A673 (cell line): Measurements from ENCODE around the gene KISS1R.
"Not testable (repeated sequence)": the region's sequence is repeated elsewhere in the genome, so short reads cannot be mapped to it uniquely, and the experiment has no call there.

Experiments used
- EZH2 ChIP-seq: fragments of 200-600 bp; sonication (generic); IDR thresholded peaks from 2 replicates; pipeline ENCODE4 v1.6.1; 2017; ENCODE audit warnings: borderline replicate concordance, low read depth, mild to moderate bottlenecking, mixed read lengths, antibody characterized with exemption, low read length; ENCODE audit not compliant: poor library complexity, severe bottlenecking
- TF ChIP-seq, protein P1 (sequence below): fragments of 300-800, 200-600 bp; sonication (generic); conservative IDR thresholded peaks from 2 replicates; pipeline ENCODE4 v1.5.1; 2017; ENCODE audit warnings: low read depth, mild to moderate bottlenecking, antibody characterized with exemption, low read length, moderate library complexity, mixed read lengths

DNA sequence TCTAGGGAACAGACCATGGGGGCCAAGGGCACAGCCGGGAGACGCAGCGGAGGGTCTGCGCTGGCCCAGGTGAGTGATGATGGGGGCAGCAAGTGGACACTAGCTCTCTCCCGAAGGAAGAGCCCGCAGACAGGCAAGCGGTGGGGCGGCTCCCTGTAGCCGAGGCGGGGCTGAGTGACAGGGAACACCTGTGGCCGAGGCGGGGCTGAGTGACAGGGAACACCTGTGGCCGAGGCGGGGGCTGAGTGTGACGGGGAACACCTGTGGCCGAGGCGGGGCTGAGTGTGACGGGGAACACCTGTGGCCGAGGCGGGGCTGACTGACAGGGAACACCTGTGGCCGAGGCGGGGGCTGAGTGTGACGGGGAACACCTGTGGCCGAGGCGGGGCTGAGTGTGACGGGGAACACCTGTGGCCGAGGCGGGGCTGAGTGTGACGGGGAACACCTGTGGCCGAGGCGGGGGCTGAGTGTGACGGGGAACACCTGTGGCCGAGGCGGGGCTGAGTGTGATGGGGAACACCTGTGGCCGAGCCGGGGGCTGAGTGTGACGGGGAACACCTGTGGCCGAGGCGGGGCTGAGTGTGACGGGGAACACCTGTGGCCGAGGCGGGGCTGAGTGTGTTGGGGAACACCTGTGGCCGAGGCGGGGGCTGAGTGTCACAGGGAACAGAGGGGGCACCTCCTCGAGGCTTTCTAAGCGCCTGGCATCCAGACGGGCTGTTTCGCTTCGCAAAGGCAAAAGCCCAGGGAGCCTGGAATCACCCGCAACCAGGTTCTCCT, 25.5 kb upstream of the KISS1R start:
- TF ChIP-seq, protein P1, sequence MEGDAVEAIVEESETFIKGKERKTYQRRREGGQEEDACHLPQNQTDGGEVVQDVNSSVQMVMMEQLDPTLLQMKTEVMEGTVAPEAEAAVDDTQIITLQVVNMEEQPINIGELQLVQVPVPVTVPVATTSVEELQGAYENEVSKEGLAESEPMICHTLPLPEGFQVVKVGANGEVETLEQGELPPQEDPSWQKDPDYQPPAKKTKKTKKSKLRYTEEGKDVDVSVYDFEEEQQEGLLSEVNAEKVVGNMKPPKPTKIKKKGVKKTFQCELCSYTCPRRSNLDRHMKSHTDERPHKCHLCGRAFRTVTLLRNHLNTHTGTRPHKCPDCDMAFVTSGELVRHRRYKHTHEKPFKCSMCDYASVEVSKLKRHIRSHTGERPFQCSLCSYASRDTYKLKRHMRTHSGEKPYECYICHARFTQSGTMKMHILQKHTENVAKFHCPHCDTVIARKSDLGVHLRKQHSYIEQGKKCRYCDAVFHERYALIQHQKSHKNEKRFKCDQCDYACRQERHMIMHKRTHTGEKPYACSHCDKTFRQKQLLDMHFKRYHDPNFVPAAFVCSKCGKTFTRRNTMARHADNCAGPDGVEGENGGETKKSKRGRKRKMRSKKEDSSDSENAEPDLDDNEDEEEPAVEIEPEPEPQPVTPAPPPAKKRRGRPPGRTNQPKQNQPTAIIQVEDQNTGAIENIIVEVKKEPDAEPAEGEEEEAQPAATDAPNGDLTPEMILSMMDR, result not testable (repeated sequence)
- TF ChIP-seq EZH2, result not testable (repeated sequence)
